ENCODE data around the gene MACC1. TPM values are rescaled to one million over a fixed set of nuclear protein-coding genes. Genes with fewer than 3 reads are reported as not detected.

MACC1 gene
- polyA plus RNA-seq, 1 of the 3 experiments (the other 2 are of a cell fraction) = not detected

DNA sequence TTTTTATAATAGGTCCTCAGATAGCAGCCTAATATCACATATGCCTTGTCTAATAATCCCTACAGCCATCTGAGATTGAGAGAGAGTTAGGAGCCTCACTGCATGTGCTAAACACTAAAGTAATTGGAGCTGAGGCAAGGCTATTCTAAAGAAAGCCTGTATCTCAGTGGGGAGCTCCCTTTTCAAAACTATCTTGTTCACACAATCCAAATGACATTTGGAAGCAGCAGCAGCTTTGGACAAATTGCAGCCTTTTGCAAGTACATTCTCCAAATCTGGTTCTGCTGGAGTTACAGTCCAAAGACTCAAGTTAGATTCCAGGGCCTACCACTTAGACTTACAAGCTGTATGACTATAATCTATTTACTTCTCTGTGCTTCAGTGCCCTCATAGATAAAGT lies 104.5 kb downstream of the MACC1 start:
- Histone ChIP-seq H3K4me1 (ENCODE audit: control insufficient read depth in 1 of 2, insufficient read depth in 2 of 2, low read depth in 1 of 2, low read length in 1 of 2) (no peaks in the 10 kb centered on the region), H4K20me1 (ENCODE audit: insufficient read depth) (no peaks in the 10 kb centered on the region), H3F3A (replicated peaks; ENCODE audit: insufficient read depth) (no peaks in the 10 kb centered on the region), H3K4me3 (ENCODE audit: low read depth in 2 of 2, low read length in 1 of 2) (no peak overlapping the region), H3K27me3 (ENCODE audit: insufficient read depth) (no peaks in the 10 kb centered on the region), H3K9ac (no peak overlapping the region), H3K27ac (ENCODE audit: low read depth in 2 of 2, low read length in 1 of 2) (no peak overlapping the region), H3K79me2 (ENCODE audit: insufficient read depth) (no peaks in the 10 kb centered on the region), H3K4me2 (no peak overlapping the region), H2AFZ (ENCODE audit: low read depth) (no peak overlapping the region), H3K36me3 (replicated peaks in 1 of 2; ENCODE audit: control insufficient read depth in 1 of 2, insufficient read depth in 2 of 2, low read length in 1 of 2) (no peaks in the 10 kb centered on the region), H3K9me2 (no peaks in the 10 kb centered on the region), H3K9me3 (no peaks in the 10 kb centered on the region)
- DNase-seq = no peak
- ChIA-PET CTCF (interaction anchor here (1.1 to 1.5 kb wide), 2 partner anchors 9 to 240 kb away, joined by 3 to 5 read pairs; no protein-coding TSS in a partner anchor), POLR2A (no interaction called here)
- TF ChIP-seq NFIC (IDR thresholded peaks at IDR 0.05; ENCODE audit: borderline replicate concordance) (no peak), EP300 (IDR thresholded peaks at IDR 0.05; ENCODE audit: borderline replicate concordance in 1 of 2, low read depth in 1 of 2, low read length in 1 of 2) (no peak), FOXJ3 (CRISPR knock-in tag; IDR thresholded peaks at IDR 0.05) (no peak), POLR2AphosphoS5 (IDR thresholded peaks at IDR 0.05; ENCODE audit: low read depth, low read length) (no peak)
- TF ChIP-seq, protein P1, sequence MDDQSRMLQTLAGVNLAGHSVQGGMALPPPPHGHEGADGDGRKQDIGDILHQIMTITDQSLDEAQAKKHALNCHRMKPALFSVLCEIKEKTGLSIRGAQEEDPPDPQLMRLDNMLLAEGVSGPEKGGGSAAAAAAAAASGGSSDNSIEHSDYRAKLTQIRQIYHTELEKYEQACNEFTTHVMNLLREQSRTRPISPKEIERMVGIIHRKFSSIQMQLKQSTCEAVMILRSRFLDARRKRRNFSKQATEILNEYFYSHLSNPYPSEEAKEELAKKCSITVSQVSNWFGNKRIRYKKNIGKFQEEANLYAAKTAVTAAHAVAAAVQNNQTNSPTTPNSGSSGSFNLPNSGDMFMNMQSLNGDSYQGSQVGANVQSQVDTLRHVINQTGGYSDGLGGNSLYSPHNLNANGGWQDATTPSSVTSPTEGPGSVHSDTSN (IDR thresholded peaks at IDR 0.05) = no peak

DNA sequence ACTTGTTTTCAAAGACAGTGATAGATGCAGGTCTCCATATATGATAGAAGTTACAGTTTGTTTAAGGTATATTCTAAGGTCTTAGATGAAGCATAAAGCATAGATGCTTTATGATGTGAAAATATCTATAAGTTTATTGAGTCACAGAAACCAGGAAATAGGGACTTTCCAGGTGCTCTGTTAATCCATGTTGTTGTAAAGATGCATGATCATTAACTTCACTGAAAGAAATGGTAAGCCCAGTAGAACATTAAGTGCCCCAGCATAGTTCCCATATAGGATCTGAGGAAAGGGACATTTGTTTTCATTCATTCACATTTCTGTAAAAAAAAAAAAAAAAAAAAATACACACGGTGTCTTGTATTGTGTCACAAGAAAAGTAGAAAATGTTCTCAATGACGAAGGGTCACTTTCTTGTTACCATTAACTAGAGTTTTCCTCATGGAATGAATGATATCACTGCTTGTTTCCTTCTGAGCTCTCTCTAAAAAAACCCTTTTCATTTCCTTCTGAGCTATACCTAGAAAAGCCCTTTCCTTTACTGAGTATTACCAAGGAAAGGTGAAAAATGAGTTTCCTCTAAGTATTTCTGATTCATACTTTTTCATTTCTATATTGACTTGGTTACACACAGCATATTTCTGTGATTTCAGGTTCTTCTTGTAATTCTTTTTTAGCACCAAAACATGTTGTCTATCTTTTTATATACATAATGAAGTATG lies 105.2 kb downstream of the MACC1 start:
- no peaks in the 10 kb centered on the region for H3K79me2 ChIP-seq (ENCODE audit: insufficient read depth)
- H3K4me2 ChIP-seq = no peak overlapping the region
- H3K4me3 ChIP-seq (ENCODE audit: low read depth in 2 of 2, low read length in 1 of 2) = no peak overlapping the region
- no peaks in the 10 kb centered on the region for H3K27me3 ChIP-seq (ENCODE audit: insufficient read depth)
- ChIA-PET CTCF (interaction anchor here (1.1 to 1.5 kb wide), 2 partner anchors 8 to 240 kb away, joined by 3 to 5 read pairs; no protein-coding TSS in a partner anchor), POLR2A (no interaction called here)
- no peaks in the 10 kb centered on the region for H3K36me3 ChIP-seq (replicated peaks in 1 of 2; ENCODE audit: control insufficient read depth in 1 of 2, insufficient read depth in 2 of 2, low read length in 1 of 2)
- H3F3A ChIP-seq (replicated peaks; ENCODE audit: insufficient read depth) = no peaks in the 10 kb centered on the region
- H4K20me1 ChIP-seq (ENCODE audit: insufficient read depth) = no peaks in the 10 kb centered on the region
- H3K27ac ChIP-seq (ENCODE audit: low read depth in 2 of 2, low read length in 1 of 2) = no peak overlapping the region
- H3K9me3 ChIP-seq = no peaks in the 10 kb centered on the region
- H3K4me1 ChIP-seq (ENCODE audit: control insufficient read depth in 1 of 2, insufficient read depth in 2 of 2, low read depth in 1 of 2, low read length in 1 of 2) = no peaks in the 10 kb centered on the region
- 43% methylated on average over 2 of the region's 2 CpGs for WGBS (ENCODE audit: low lambda C conversion rate)
- H3K9ac ChIP-seq = no peak overlapping the region
- H2AFZ ChIP-seq (ENCODE audit: low read depth) = no peak overlapping the region
- TF ChIP-seq SMC3 (IDR thresholded peaks at IDR 0.05; ENCODE audit: low read depth, low read length) (no peak), CHD2 (IDR thresholded peaks at IDR 0.05; ENCODE audit: low read length, partially characterized antibody) (no peak), JUND (IDR thresholded peaks at IDR 0.05) (no peak), NRF1 (IDR thresholded peaks at IDR 0.05; ENCODE audit: low read depth, low read length) (no peak), MEF2A (IDR thresholded peaks at IDR 0.05; ENCODE audit: borderline replicate concordance, low read depth) (no peak), NFIC (IDR thresholded peaks at IDR 0.05; ENCODE audit: borderline replicate concordance) (no peak), TEAD4 (IDR thresholded peaks at IDR 0.05; ENCODE audit: borderline replicate concordance, insufficient read depth) (no peak), YY1 (IDR thresholded peaks at IDR 0.05; ENCODE audit: low read depth) (no peak), RAD21 (IDR thresholded peaks at IDR 0.05; ENCODE audit: low read length) (no peak), FOXJ3 (CRISPR knock-in tag; IDR thresholded peaks at IDR 0.05) (no peak)
- TF ChIP-seq, protein P2, sequence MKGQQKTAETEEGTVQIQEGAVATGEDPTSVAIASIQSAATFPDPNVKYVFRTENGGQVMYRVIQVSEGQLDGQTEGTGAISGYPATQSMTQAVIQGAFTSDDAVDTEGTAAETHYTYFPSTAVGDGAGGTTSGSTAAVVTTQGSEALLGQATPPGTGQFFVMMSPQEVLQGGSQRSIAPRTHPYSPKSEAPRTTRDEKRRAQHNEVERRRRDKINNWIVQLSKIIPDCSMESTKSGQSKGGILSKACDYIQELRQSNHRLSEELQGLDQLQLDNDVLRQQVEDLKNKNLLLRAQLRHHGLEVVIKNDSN (IDR thresholded peaks at IDR 0.05; ENCODE audit: borderline replicate concordance, low read depth) = no peak
- TF ChIP-seq, protein P3, sequence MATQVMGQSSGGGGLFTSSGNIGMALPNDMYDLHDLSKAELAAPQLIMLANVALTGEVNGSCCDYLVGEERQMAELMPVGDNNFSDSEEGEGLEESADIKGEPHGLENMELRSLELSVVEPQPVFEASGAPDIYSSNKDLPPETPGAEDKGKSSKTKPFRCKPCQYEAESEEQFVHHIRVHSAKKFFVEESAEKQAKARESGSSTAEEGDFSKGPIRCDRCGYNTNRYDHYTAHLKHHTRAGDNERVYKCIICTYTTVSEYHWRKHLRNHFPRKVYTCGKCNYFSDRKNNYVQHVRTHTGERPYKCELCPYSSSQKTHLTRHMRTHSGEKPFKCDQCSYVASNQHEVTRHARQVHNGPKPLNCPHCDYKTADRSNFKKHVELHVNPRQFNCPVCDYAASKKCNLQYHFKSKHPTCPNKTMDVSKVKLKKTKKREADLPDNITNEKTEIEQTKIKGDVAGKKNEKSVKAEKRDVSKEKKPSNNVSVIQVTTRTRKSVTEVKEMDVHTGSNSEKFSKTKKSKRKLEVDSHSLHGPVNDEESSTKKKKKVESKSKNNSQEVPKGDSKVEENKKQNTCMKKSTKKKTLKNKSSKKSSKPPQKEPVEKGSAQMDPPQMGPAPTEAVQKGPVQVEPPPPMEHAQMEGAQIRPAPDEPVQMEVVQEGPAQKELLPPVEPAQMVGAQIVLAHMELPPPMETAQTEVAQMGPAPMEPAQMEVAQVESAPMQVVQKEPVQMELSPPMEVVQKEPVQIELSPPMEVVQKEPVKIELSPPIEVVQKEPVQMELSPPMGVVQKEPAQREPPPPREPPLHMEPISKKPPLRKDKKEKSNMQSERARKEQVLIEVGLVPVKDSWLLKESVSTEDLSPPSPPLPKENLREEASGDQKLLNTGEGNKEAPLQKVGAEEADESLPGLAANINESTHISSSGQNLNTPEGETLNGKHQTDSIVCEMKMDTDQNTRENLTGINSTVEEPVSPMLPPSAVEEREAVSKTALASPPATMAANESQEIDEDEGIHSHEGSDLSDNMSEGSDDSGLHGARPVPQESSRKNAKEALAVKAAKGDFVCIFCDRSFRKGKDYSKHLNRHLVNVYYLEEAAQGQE (IDR thresholded peaks at IDR 0.05; ENCODE audit: low read depth, low read length) = no peak
- TF ChIP-seq, protein P4, sequence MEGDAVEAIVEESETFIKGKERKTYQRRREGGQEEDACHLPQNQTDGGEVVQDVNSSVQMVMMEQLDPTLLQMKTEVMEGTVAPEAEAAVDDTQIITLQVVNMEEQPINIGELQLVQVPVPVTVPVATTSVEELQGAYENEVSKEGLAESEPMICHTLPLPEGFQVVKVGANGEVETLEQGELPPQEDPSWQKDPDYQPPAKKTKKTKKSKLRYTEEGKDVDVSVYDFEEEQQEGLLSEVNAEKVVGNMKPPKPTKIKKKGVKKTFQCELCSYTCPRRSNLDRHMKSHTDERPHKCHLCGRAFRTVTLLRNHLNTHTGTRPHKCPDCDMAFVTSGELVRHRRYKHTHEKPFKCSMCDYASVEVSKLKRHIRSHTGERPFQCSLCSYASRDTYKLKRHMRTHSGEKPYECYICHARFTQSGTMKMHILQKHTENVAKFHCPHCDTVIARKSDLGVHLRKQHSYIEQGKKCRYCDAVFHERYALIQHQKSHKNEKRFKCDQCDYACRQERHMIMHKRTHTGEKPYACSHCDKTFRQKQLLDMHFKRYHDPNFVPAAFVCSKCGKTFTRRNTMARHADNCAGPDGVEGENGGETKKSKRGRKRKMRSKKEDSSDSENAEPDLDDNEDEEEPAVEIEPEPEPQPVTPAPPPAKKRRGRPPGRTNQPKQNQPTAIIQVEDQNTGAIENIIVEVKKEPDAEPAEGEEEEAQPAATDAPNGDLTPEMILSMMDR (IDR thresholded peaks at IDR 0.05) = no peak
- no peaks in the 10 kb centered on the region for H3K9me2 ChIP-seq
- DNase-seq = no peak
